IMR-90 (cell line): ENCODE results near the gene SAMD7.

ENCODE experiments used
- BHLHE40 ChIP-seq: fragments of 150-350 bp; IDR thresholded peaks from 2 replicates; pipeline ENCODE4 v1.6.1; 2016; ENCODE audit warnings: mild to moderate bottlenecking, low read depth, low read length
- CTCF ChIP-seq: conservative IDR thresholded peaks from 2 replicates; pipeline ENCODE4 v1.5.1; 2012; ENCODE audit warnings: mild to moderate bottlenecking, low read depth, low read length, improper control_type of control experiment
- MAFK ChIP-seq: IDR thresholded peaks from 2 replicates; pipeline ENCODE4 v1.6.1; 2012; ENCODE audit warnings: low read depth, low read length, improper control_type of control experiment
- NFE2L2 ChIP-seq: fragments of 150-350 bp; IDR thresholded peaks from 2 replicates; pipeline ENCODE4 v1.6.1; 2016; ENCODE audit warnings: low read depth, mild to moderate bottlenecking, low read length
- POLR2A ChIP-seq: IDR thresholded peaks from 2 replicates; pipeline ENCODE4 v1.6.1; 2012; ENCODE audit warnings: mild to moderate bottlenecking, low read depth, low read length
- RAD21 ChIP-seq: IDR thresholded peaks from 2 replicates; pipeline ENCODE4 v1.6.1; 2012; ENCODE audit warnings: low read length, improper control_type of control experiment
- TF ChIP-seq, protein P1 (sequence below): fragments of 150-350 bp; IDR thresholded peaks from 2 replicates; pipeline ENCODE4 v1.6.1; 2017; ENCODE audit warnings: mild to moderate bottlenecking, antibody characterized with exemption, low read length, low read depth
- TF ChIP-seq, protein P2 (sequence below): fragments of 150-350 bp; IDR thresholded peaks from 2 replicates; pipeline ENCODE4 v1.6.1; 2016; ENCODE audit warnings: low read depth, mild to moderate bottlenecking, low read length, moderate library complexity, borderline replicate concordance

- TF ChIP-seq CTCF (no peak), MAFK (no peak), POLR2A (no peak), NFE2L2 (no peak), BHLHE40 (no peak), RAD21 (no peak)
- TF ChIP-seq, protein P1, sequence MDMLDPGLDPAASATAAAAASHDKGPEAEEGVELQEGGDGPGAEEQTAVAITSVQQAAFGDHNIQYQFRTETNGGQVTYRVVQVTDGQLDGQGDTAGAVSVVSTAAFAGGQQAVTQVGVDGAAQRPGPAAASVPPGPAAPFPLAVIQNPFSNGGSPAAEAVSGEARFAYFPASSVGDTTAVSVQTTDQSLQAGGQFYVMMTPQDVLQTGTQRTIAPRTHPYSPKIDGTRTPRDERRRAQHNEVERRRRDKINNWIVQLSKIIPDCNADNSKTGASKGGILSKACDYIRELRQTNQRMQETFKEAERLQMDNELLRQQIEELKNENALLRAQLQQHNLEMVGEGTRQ: no peak
- TF ChIP-seq, protein P2, sequence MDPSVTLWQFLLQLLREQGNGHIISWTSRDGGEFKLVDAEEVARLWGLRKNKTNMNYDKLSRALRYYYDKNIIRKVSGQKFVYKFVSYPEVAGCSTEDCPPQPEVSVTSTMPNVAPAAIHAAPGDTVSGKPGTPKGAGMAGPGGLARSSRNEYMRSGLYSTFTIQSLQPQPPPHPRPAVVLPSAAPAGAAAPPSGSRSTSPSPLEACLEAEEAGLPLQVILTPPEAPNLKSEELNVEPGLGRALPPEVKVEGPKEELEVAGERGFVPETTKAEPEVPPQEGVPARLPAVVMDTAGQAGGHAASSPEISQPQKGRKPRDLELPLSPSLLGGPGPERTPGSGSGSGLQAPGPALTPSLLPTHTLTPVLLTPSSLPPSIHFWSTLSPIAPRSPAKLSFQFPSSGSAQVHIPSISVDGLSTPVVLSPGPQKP: no peak
Observed at GRCh38 chr3:169953462-169954141, 42.2 kb downstream of the SAMD7 start.
